Body of pancreas (tissue), 4 donors: ENCODE data around the gene GNB1L.

Source experiments
- CTCF ChIP-seq, 7 experiments: fragments of 450-650 bp in 4 of 7; fragments of 200-600 bp in 3 of 7; sonication (generic) in 3 of 7; IDR thresholded peaks; one replicate each; pipeline ENCODE4 v1.5.1; 2016 to 2019; ENCODE audit warnings: antibody characterized with exemption in 7 of 7
- POLR2A ChIP-seq, 3 donors: fragments of 450-650 bp; IDR thresholded peaks; one replicate each; pipeline ENCODE4 v1.6.1; 2016; ENCODE audit warnings: antibody characterized with exemption in 3 of 3, mild to moderate bottlenecking in 2 of 3

- TF ChIP-seq CTCF (IDR thresholded peaks at IDR 0.05), result no peak
- no peak for TF ChIP-seq POLR2A (IDR thresholded peaks at IDR 0.05)
These were observed 3.9 kb downstream of the GNB1L start for GRCh38 chr22:19850763-19851109.
